CD4-positive, alpha-beta T cell treated with Interleukin-12 subunit alpha and Interleukin-12 subunit beta, for 1 hour (primary cell): Measurements from ENCODE around the gene MYO5B.

ENCODE experiments used
- DNase-seq: peaks from one replicate; pipeline ENCODE4 v3.0.0-alpha.2; 2020

The MYO5B gene

GRCh38 chr18:50061876-50062517 lies 132.9 kb downstream of the MYO5B start:
- DNase-seq, result no peak

GRCh38 chr18:50060822-50061221 lies 134.1 kb downstream of the MYO5B start:
- no peak for DNase-seq

- DNase-seq, result no peak
Observed at GRCh38 chr18:50058731-50059130, 136.2 kb downstream of the MYO5B start.

- DNase-seq, result no peak
Observed at GRCh38 chr18:50057009-50057408, 137.9 kb downstream of the MYO5B start.

GRCh38 chr18:50056185-50056584 lies 138.8 kb downstream of the MYO5B start:
- DNase-seq, result no peak

- no peak for DNase-seq
Observed at GRCh38 chr18:50055488-50055887, 139.5 kb downstream of the MYO5B start.

- DNase-seq, result no peak
Observed at GRCh38 chr18:50053111-50053510, 141.8 kb downstream of the MYO5B start.

GRCh38 chr18:50051288-50051687 lies 143.7 kb downstream of the MYO5B start:
- no peak for DNase-seq

GRCh38 chr18:50045126-50045525 lies 149.8 kb downstream of the MYO5B start:
- no peak for DNase-seq

GRCh38 chr18:50044402-50044801 lies 150.5 kb downstream of the MYO5B start:
- no peak for DNase-seq

- DNase-seq, result no peak
Observed at GRCh38 chr18:50042611-50043010, 152.3 kb downstream of the MYO5B start.

GRCh38 chr18:50039746-50040145 lies 155.2 kb downstream of the MYO5B start:
- DNase-seq, result no peak

GRCh38 chr18:50038448-50038847 lies 156.5 kb downstream of the MYO5B start:
- DNase-seq, result no peak

GRCh38 chr18:50034029-50034428 lies 160.9 kb downstream of the MYO5B start:
- no peak for DNase-seq

- DNase-seq, result no peak
Observed at GRCh38 chr18:50033004-50033403, 161.9 kb downstream of the MYO5B start.

- DNase-seq, result no peak
Observed at GRCh38 chr18:50030146-50030545, 164.8 kb downstream of the MYO5B start.

- DNase-seq, result no peak
Observed at GRCh38 chr18:50027996-50028395, 167.0 kb downstream of the MYO5B start.

- no peak for DNase-seq
Observed at GRCh38 chr18:50024466-50024865, 170.5 kb downstream of the MYO5B start.

- DNase-seq, result no peak
Observed at GRCh38 chr18:50022985-50023384, 172.0 kb downstream of the MYO5B start.

- DNase-seq, result no peak
Observed at GRCh38 chr18:50014606-50015005, 180.3 kb downstream of the MYO5B start.

GRCh38 chr18:50013363-50014138 lies 181.4 kb downstream of the MYO5B start:
- DNase-seq, result no peak

GRCh38 chr18:50011813-50012435 lies 183.0 kb downstream of the MYO5B start:
- no peak for DNase-seq

GRCh38 chr18:50009773-50010335 lies 185.1 kb downstream of the MYO5B start:
- peak; percentile 48 for DNase-seq

GRCh38 chr18:50008306-50008705 lies 186.6 kb downstream of the MYO5B start:
- no peak for DNase-seq
